Measurements from ENCODE around the gene LGALSL. TPM values are rescaled to one million over a fixed set of nuclear protein-coding genes. Genes with fewer than 3 reads are reported as not detected.

Gene LGALSL
- 11.1 and 12.0 TPM in 2 replicates for total RNA-seq (2014; rRNA removed; shearing (Covaris generic); ENCODE audit: low replicate concordance)

DNA sequence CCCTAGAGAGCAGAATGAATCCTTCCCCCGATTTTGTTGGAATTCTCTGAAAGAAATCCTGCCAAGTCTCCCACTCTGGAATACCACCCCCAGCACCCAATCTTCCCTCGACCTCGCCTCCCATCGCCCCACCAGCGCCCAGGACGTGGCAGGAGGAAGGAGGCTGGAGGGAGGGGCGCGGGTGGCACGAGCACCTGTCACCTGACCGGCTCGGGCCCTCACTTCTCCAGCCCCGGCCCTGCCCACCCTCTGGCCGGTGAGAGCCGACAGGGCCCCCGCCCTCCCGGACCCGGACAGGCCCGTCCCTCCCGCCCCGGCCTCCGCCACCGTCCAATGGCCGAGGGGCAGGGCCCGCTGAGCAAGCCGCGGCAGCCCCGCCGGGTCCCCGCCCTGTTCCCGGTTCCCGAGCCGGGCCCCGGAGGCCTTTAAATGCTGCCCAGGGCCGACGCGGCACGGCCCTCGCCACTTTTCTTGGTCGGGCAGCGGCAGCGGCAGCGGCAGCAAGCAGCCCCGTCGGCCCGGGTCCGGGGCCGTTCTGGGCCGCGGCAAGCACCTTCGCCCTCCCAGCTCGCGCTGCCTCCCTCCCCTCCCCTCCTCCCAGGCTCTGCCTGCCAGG, at the start of gene LGALSL:
TSS of gene LGALSL (plus strand) at position 393 of the 616 bp plus-strand sequence. CDS start 384 bp downstream, outside the sequence.
- DNase-seq (ENCODE audit: low read depth), result peak; percentile 77
- in situ Hi-C loops (cut with HindIII; ENCODE audit: low pct_unique_long_range_greater_than_20kb, low sequenced_read_pairs), result no loop called here

DNA sequence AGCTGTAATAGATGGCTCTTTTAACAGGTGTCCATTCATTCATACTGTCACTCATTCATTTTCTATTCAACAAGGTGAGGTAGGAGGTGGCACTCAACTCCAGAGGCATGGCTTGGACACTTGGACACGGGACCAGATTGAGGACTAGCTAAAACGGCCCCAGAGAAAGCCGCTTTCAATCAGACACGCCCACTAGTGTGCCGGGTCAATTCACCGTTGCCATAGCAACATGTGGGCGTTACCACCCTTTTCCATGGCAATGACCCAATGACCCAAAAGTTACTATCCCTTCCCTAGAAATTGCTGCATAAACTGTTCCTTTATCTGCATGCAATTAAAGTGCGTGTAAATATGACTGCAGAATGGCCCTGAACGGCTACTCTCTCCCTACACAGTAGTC, 49.2 kb upstream of the LGALSL start:
- in situ Hi-C loops (cut with HindIII; ENCODE audit: low pct_unique_long_range_greater_than_20kb, low sequenced_read_pairs), result no loop called here
- no peak for DNase-seq (ENCODE audit: low read depth)

DNA sequence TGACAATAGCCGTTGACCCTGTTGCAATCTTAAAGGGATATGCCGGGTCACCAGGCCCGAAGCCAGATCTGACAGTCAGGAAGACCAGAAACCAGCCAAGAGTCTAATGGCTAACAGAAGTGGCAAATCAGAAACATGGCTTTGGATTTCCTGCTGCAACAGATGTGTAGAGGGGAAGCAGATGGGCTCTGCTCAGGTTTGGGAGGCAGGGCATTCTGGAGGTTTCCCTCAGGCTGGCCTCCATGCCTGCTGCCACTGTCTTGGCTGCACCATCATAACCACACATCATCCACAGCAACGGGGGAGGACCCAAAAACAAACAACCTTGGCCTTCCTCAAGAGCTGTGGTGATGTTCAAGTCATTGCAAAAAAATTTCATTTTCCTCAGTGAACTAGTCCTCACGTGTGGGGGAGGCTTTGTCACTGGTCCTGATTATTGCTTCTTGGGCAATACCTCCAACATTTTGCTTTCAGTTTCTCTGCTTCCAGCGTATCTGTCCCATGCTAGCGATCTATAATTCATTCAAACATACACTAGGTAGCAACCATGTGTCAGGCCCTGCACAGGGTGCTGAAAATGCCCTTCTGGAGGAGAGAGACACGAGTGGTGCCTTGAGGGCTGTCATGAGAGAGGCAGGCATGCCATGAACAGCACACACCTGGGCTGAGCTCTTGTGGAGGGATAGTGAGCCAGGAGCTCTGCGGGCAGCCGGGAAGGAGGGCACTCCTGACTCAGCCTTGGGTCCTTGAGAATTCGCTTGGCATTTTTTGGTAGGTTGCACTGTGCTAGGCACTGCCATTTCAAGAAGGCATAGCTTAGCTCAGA, 48.2 kb upstream of the LGALSL start:
- DNase-seq (ENCODE audit: low read depth), result no peak
- in situ Hi-C loops (cut with HindIII; ENCODE audit: low pct_unique_long_range_greater_than_20kb, low sequenced_read_pairs), result no loop called here

DNA sequence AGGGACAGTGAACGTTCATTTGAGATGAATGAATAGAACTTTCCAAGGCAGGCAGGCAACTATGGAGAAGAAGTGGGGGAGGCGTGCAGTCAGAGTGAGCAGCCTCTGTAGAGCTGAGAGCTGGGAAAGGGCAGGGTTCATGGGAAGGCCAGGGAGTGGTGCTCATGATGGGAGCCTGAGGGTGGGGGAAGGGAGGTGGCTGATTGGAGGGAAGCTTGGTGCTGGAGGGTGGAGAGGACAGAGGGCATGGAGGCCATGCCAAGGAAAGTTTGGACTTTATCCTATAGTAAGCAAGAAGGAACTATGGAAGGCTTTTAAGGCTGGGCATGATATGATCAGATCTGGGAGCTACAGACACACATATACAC, 47.6 kb upstream of the LGALSL start:
- DNase-seq (ENCODE audit: low read depth), result no peak
- in situ Hi-C loops (cut with HindIII; ENCODE audit: low pct_unique_long_range_greater_than_20kb, low sequenced_read_pairs), result no loop called here

DNA sequence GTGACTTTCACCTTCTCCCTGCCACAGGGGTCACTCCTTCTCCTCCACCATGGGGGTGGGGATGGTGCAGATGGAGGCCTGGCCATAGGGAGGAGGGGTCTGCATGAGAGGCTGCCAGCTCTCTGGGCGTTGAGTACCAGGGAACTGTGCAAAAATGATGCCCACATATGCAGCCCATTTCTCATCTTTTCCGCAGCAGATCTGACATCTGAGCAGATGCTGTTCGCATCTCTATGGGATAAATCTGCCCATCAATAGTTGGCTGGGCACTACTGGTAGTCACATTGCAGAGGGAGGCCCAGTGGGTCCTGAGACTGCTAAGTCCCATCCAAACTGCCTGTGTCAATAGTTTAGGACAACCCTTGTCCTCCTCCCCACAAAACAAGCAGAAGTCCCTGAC, 45.9 kb upstream of the LGALSL start:
- in situ Hi-C loops (cut with HindIII; ENCODE audit: low pct_unique_long_range_greater_than_20kb, low sequenced_read_pairs), result no loop called here

DNA sequence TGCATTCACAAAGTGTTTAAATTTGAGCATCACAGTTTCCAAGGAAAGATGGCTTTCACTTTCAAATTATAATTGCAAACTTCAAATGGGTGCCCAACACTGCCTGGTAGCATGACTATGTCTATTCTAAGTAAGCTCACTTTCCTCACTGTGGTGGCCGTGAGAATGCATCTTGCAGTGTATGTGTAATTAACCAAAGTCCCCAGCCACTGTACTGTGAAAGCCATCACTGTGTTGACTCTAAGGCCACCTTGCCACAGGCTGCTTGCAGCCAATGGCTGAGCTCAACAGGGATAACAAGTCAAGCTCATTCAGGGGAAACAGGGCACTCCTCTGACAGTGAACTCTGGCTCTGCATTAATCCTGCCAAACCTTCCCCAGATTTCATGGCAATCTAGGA, 43.3 kb upstream of the LGALSL start:
- in situ Hi-C loops (cut with HindIII; ENCODE audit: low pct_unique_long_range_greater_than_20kb, low sequenced_read_pairs), result no loop called here
- DNase-seq (ENCODE audit: low read depth), result no peak

More for the DNA sequence above, 45.9 kb upstream of the LGALSL start:
- no peak for DNase-seq (ENCODE audit: low read depth)

DNA sequence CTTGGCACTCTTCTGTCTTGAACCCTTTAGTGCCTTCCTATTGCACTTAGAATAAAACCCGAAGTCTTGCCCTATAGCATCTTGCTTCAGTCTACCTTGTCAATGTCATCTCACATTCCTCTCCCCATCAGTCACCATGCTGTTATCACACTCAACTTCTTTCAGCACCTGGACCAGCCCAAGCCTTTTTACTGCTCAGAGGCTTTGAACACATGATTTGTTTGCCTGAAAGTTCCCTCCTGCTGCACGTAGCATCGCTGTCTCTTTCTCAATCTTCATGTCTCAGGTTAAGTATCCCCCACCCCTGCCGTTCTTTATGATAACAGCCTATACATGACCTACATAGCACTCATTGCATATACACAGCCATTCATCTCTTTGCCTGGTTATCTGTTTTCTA, 41.3 kb upstream of the LGALSL start:
- in situ Hi-C loops (cut with HindIII; ENCODE audit: low pct_unique_long_range_greater_than_20kb, low sequenced_read_pairs), result no loop called here
- DNase-seq (ENCODE audit: low read depth), result no peak

DNA sequence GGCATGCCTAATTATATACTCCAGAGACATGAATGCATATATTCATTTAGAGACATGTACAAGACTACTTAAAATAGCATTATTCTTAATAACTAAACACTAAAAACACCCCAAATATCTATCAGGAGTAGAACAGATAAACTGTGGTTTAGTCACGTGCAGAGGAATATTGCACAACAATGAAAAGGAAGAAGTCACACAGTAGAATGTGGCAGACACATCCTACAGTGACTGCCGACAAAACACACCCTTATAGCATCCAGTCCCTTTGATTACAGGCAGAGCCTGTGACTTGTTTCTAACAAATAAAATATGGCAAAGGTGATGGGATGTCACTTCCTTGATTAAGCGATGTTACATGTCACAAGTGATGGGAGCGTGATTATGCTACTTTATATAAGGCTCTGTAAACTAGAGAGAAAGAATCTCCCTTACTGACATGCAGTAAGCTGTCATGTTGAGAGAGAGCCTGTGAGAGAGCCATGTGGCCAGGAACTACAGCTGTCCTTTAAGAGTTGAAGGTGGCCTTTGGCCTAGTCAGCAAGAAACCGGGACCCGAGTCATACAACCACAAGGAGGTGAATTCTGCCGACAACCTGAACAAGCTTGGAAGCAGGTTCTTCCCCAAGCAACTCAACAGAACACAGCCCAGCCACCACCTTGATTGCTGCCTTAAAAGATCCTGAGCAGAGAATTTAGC, 39.1 kb upstream of the LGALSL start:
- in situ Hi-C loops (cut with HindIII; ENCODE audit: low pct_unique_long_range_greater_than_20kb, low sequenced_read_pairs), result no loop called here
- DNase-seq (ENCODE audit: low read depth), result no peak

DNA sequence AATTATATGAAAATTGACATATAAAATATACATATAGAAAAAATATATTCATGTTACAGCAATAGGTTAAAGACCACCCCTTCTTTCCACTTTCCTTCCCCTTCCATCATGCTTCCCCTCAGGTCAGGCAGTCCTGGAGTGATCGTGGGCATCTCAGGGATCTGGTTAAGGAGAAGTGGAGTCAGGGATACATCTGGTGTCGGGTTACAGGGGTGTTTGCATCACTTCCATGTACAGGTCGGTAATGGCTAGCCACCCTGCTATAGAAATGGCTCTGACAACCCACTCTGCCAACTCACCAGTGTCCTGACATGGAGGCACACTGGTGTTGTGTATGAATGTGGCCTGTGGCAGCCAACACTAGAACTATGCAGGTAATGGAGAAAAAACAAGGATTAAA, 36.3 kb upstream of the LGALSL start:
- in situ Hi-C loops (cut with HindIII; ENCODE audit: low pct_unique_long_range_greater_than_20kb, low sequenced_read_pairs), result no loop called here
- no peak for DNase-seq (ENCODE audit: low read depth)

DNA sequence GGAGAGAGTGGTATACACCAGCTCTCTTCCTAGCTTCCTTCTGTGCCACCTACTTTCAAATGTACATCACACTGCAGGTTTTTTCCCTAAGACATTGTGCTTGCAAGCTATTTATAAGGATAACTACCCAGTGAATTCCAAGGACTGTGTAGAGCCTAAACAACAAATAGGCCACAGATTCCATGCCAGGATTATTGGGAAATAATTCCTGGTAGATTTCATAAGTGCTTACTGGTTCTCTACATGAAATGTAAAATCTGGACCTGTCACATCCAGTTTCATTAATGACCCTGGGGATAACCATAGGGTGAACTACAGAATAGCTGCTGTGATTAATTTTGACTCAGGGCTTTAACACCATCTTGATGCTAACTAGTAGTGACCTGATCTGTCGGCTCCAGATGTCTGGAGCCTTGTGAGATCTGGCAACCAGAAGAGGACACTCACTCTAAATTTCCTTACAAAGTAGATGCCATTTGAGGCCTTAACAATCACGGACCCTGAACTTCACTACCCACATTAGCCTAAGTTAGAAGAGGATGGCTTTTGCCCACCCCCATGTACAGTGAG, 34.3 kb upstream of the LGALSL start:
- in situ Hi-C loops (cut with HindIII; ENCODE audit: low pct_unique_long_range_greater_than_20kb, low sequenced_read_pairs), result no loop called here
- DNase-seq (ENCODE audit: low read depth), result no peak

DNA sequence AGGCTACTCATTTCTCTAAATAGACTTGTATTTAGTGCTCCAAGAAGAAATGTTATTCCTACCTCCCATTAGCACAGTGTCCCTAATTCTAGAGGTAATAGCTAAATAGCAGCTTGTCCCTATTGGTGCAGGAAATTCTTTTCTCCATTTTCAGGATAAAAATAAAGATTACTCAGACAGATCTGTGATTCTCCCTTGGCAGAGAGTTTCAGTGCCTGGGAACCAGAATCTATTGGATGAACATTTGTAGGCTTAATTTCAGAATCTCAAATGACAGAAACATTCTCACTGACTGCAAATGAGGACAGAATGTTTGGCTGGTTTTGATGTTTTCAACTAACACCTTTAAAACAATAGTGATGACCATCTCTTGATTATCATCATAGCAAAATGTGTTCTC, 33.3 kb upstream of the LGALSL start:
- DNase-seq (ENCODE audit: low read depth), result no peak
- in situ Hi-C loops (cut with HindIII; ENCODE audit: low pct_unique_long_range_greater_than_20kb, low sequenced_read_pairs), result no loop called here

DNA sequence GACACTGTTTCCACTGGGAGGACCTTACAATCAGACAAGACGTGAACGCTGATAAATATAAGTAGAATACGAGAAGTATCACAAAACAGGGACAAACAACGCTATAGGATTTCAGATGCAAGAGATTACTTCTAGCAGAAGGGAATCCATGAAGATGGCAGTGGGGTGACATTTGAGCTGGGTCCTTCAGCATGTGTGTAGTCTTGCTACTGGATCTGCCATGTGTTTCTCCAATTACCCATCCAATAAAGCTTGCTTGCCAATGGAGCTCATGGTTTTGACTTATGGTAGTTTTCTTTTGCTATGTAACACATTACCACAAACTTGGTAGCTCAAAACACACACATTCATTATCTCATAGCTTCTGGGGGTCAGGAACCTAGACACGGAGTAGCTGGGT, 32.8 kb upstream of the LGALSL start:
- in situ Hi-C loops (cut with HindIII; ENCODE audit: low pct_unique_long_range_greater_than_20kb, low sequenced_read_pairs), result no loop called here
- no peak for DNase-seq (ENCODE audit: low read depth)

DNA sequence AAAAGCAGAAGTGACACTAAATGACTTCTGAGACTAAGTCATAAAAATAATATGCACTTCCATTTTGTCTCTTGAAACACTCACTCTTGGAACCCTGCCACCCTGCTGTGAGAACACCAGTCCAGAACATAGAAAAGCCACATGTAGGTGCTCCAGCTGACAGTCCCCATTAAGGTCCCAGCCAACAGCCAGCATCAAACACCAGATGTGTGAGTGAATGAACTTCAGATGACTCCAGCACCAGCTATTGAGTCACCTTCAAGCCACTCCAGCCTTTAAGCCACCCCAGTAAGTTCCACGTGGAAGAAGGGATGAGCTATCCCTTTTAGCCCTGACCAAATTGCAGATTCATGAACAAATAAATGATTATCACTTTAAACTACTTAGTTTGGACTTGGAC, 31.5 kb upstream of the LGALSL start:
- in situ Hi-C loops (cut with HindIII; ENCODE audit: low pct_unique_long_range_greater_than_20kb, low sequenced_read_pairs), result no loop called here
- no peak for DNase-seq (ENCODE audit: low read depth)

DNA sequence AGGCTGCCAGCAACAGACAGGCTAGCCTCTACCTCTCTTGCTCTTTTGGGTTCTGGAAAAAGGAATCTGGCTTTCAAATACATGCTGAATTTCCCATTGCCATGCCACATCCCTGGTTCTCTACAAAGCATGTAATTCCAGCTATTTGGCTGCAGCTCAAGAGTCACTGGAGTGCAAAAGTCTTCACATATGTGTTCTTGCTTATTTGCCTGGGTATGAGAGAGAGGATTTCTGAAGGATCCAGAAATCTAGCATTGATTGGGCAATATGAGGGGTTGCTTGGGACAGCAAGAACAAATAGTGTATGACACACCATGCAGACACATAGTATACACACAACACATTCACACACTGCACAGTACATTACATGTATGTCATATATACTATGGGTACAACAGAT, 30.7 kb upstream of the LGALSL start:
- no peak for DNase-seq (ENCODE audit: low read depth)
- in situ Hi-C loops (cut with HindIII; ENCODE audit: low pct_unique_long_range_greater_than_20kb, low sequenced_read_pairs), result no loop called here

DNA sequence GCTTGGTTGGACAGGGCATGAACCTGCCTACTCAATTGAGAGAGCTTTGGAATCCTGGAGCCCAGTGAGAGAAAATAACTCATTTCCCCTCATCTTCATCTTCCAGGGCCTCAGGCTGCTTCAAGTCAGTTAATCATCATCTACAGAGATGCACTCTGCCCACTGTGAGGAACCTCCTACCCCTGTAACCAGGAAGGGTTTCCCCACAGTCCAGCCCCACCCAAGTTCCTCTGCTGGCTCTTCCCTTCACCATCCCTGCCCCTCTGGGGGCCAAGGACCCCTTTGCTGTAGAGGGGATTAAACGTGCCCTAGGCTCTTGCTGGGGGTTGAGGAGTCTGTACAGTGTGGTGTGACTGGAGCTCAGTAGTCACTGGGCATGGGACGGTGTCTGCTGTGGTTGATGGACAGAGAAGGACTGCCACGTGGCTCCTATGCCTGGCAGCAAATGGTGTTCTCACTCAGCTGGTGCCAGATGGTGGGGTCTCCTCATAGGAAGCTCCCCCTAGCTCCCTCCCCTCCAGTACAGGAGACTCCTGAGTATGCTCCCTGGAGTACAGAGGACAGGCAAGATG, 29.5 kb upstream of the LGALSL start:
- no peak for DNase-seq (ENCODE audit: low read depth)

DNA sequence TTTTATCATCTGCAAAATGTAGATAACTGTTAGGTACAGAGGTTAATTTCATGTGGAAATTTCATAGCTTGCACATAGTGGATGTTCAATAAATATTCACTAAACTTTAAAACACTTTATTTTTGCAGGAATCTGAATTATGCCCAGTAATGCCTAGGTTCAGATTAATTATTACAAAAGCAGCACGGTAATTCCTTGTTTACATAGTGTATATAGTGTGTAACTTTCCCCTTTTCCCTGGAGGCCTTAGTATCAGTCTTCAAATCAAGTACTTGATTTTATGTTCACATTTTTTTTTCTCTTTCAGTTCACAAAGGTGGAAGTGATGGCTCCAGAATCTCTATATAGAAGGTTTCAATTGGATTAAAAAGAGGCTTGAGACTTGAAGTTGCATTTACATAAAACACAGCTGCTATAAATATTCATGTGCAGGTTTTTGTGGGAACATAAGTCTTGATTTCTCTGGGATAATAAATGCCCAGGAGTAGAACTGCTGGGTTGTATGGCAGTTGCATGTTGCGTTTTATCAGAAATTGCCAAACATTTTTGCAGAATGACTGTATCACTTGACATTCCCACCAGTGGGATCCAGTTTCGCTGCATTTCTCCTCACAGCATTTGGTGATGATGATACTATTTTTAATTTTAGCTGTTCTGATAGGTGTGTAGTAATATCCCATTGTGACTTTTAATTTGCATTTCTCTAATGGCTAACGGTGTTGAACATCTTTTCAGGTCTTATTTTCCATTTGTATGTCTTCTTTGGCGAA, 27.6 kb upstream of the LGALSL start:
- in situ Hi-C loops (cut with HindIII; ENCODE audit: low pct_unique_long_range_greater_than_20kb, low sequenced_read_pairs), result no loop called here
- no peak for DNase-seq (ENCODE audit: low read depth)

More for the DNA sequence above, 29.5 kb upstream of the LGALSL start:
- in situ Hi-C loops (cut with HindIII; ENCODE audit: low pct_unique_long_range_greater_than_20kb, low sequenced_read_pairs), result no loop called here

DNA sequence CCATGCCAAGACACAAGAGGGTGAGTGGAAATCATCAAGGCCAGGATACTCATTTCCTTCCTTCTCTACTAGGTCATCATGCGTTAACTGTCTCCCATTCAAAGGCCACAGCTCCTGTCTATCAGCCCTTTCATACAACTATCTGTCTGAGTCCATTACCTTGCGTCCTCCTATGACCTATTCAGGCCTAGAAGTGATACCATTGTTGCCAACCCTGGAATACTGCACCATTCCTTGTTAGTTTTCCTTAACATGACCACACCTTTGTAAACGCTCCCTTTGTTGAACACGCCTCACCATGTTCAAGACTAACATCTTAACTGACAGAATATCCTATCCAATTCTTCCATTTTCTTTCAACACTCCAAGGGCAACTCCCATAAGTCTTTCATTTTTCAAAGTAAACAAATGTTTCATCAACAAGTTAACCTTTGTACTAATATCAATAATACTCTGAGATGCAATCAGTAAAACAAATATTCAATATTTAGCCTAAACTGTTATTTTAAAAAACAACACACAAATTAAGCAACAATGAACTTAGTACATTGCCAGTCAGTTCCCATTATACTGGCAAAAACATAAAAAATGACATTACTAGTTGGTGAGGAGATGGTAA, 19.8 kb upstream of the LGALSL start:
- in situ Hi-C loops (cut with HindIII; ENCODE audit: low pct_unique_long_range_greater_than_20kb, low sequenced_read_pairs), result no loop called here
- DNase-seq (ENCODE audit: low read depth), result no peak

DNA sequence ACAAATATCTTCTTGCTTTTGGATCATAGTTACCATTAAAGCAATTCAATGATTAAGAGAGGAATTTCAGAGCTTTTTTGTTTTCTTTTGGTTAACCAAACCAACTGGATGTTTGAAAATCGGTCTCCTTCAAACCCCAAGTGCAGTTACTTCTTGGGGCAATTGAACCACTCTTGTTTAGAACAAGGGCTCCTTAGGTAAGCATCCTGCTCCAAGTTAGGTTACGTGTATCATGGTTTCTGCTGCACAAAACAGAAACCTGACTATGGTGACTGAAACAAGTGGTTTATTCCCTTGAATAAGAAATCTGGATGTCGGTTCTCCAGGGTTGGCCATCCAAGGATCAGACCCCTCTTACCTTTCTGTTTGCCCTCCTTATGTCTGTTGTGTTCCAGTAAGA, 16.1 kb upstream of the LGALSL start:
- in situ Hi-C loops (cut with HindIII; ENCODE audit: low pct_unique_long_range_greater_than_20kb, low sequenced_read_pairs), result no loop called here
- no peak for DNase-seq (ENCODE audit: low read depth)
